CD4-positive, alpha-beta T cell (primary cell): ENCODE measurements around the gene LMO7. TPM values are rescaled to one million over a fixed set of nuclear protein-coding genes. Genes with fewer than 3 reads are reported as not detected.

Experiments
- ATAC-seq: fragments of 200-7000 bp; cut with Tn5 transposase; one replicate; pipeline ENCODE4 v1.10.0; 2022; ENCODE audit warnings: mild to moderate bottlenecking; ENCODE audit not compliant: poor library complexity
- CTCF ChIA-PET: fragments of 350-600 bp; sonication (Branson Sonifier 250); formaldehyde crosslinking; loops from one replicate; lab custom pipeline; 2021; ENCODE audit warnings: antibody characterized with exemption, inconsistent platforms; lab: Charles Lee
- POLR2A ChIA-PET: fragments of 350-600 bp; sonication (Branson Sonifier 250); formaldehyde crosslinking; loops from one replicate; lab custom pipeline; 2021; ENCODE audit warnings: antibody characterized with exemption, inconsistent platforms; lab: Charles Lee
- DNase-seq, 14 experiments: peaks; one replicate each; pipeline ENCODE4 v3.0.0-alpha.2; 2013 to 2020; ENCODE audit warnings: mixed read lengths in 2 of 14
- H3K27ac ChIP-seq, 2 donors: one replicate each; pipeline versions ENCODE4 v1.5.1 to v1.7.0; 2013; ENCODE audit warnings: low read length in 2 of 2, low read depth in 1 of 2, mild to moderate bottlenecking in 1 of 2
- H3K27me3 ChIP-seq, 2 experiments: 1 replicate in 1 of 2; 2 replicates in 1 of 2; pipeline versions ENCODE4 v1.6.1 to v1.7.0; 2013; ENCODE audit warnings: low read length in 2 of 2, control low read depth in 1 of 2, mild to moderate bottlenecking in 1 of 2, moderate library complexity in 1 of 2; ENCODE audit not compliant: insufficient read depth in 2 of 2, control insufficient read depth in 1 of 2
- H3K36me3 ChIP-seq: one replicate; pipeline ENCODE4 v1.6.1; 2013; ENCODE audit warnings: low read length, control low read depth; ENCODE audit not compliant: insufficient read depth
- H3K4me1 ChIP-seq: one replicate; pipeline ENCODE4 v1.6.1; 2013; ENCODE audit warnings: low read length, control low read depth; ENCODE audit not compliant: insufficient read depth
- H3K4me3 ChIP-seq: one replicate; pipeline ENCODE4 v1.5.1; 2013; ENCODE audit warnings: mild to moderate bottlenecking, low read length, moderate library complexity
- H3K9me3 ChIP-seq, 2 experiments: 1 replicate in 1 of 2; 2 replicates in 1 of 2; pipeline versions ENCODE4 v1.6.1 to v1.7.0; 2013; ENCODE audit warnings: low read length in 2 of 2, mild to moderate bottlenecking in 2 of 2, control low read depth in 1 of 2, moderate library complexity in 1 of 2; ENCODE audit not compliant: control insufficient read depth in 1 of 2, insufficient read depth in 1 of 2
- H3K27ac Mint-ChIP-seq: one replicate; pipeline ENCODE4 v1.8.0; 2020; ENCODE audit warnings: mixed read lengths
- H3K27me3 Mint-ChIP-seq: one replicate; pipeline ENCODE4 v1.8.0; 2021; ENCODE audit warnings: mixed read lengths
- H3K36me3 Mint-ChIP-seq: one replicate; pipeline ENCODE4 v1.8.0; 2021; ENCODE audit warnings: low read depth, mixed read lengths
- H3K4me1 Mint-ChIP-seq: one replicate; pipeline ENCODE4 v1.8.0; 2021; ENCODE audit warnings: low read depth, mixed read lengths
- H3K4me3 Mint-ChIP-seq: one replicate; pipeline ENCODE4 v1.8.0; 2020; ENCODE audit warnings: mild to moderate bottlenecking, mixed read lengths
- H3K9me3 Mint-ChIP-seq: one replicate; pipeline ENCODE4 v1.8.0; 2020; ENCODE audit warnings: mixed read lengths
- CTCF ChIP-seq: fragments of 200-600 bp; IDR thresholded peaks from one replicate; pipeline ENCODE4 v1.8.0; 2022; ENCODE audit warnings: antibody characterized with exemption, mild to moderate bottlenecking
- intact Hi-C, 2 experiments: fragments of 100-400 bp; cut with DNase I in 1 of 2; cut with micrococcal nuclease in 1 of 2; formaldehyde crosslinking; loops; one replicate each; pipeline versions ENCODE4 v1.15.1 to v1.9.0; 2023 to 2025; cut with DNase I, micrococcal nuclease
- total RNA-seq, 174 experiments: library from RNA in 2 of 174; stranded (reverse) in 2 of 174; gene quantifications; one replicate each; pipeline ENCODE4 v1.2.3 and lab custom pipeline; 2021 to 2026

LMO7 gene
- total RNA-seq, 2 experiments from 2014 or later, result 35.2 to 36.3 TPM

- Histone ChIP-seq H3K4me3 (no peak overlapping the region), H3K27me3 (no peaks in the 10 kb centered on the region), H3K4me1 (no peaks in the 10 kb centered on the region), H3K27ac (no peak overlapping the region), H3K36me3 (no peaks in the 10 kb centered on the region), H3K9me3 (no peaks in the 10 kb centered on the region)
- ATAC-seq, result no peak
- TF ChIP-seq CTCF, result no peak
- no peak overlapping the region for H3K4me3 Mint-ChIP-seq
- peaks cover 12% of the 10 kb centered on the region for H3K4me1 Mint-ChIP-seq
- no peak for DNase-seq
- peaks cover 52% of the 10 kb centered on the region for H3K36me3 Mint-ChIP-seq
- no peaks in the 10 kb centered on the region for H3K27me3 Mint-ChIP-seq
- no peaks in the 10 kb centered on the region for H3K9me3 Mint-ChIP-seq
- intact Hi-C loops, result loop anchor here in 1 of 2 experiments (5.0 kb wide), 1 partner anchor 33 kb away; no protein-coding TSS in a partner anchor
- ChIA-PET POLR2A (interaction anchor here (1.3 to 1.7 kb wide), 2 partner anchors 12 to 35 kb away, joined by 3 to 4 read pairs; no protein-coding TSS in a partner anchor), CTCF (no interaction called here)
- no peak overlapping the region for H3K27ac Mint-ChIP-seq
Measured at GRCh38 chr13:75795274-75795673, 159.1 kb downstream of the LMO7 start.

GRCh38 chr13:75796825-75797224, 160.7 kb downstream of the LMO7 start:
- no peaks in the 10 kb centered on the region for H3K9me3 ChIP-seq
- CTCF ChIA-PET, result no interaction called here
- no peak overlapping the region for H3K27ac ChIP-seq
- no peaks in the 10 kb centered on the region for H3K4me1 ChIP-seq
- POLR2A ChIA-PET, result no interaction called here
- Mint-ChIP-seq H3K4me3 (no peak overlapping the region), H3K9me3 (no peaks in the 10 kb centered on the region), H3K36me3 (peaks cover 48% of the 10 kb centered on the region), H3K27me3 (no peaks in the 10 kb centered on the region), H3K27ac (no peak overlapping the region), H3K4me1 (peaks cover 19% of the 10 kb centered on the region)
- H3K4me3 ChIP-seq, result no peak overlapping the region
- H3K27me3 ChIP-seq, result no peaks in the 10 kb centered on the region
- TF ChIP-seq CTCF, result no peak
- intact Hi-C loops, result loop anchor here in 1 of 2 experiments (5.0 kb wide), 1 partner anchor 35 kb away; no protein-coding TSS in a partner anchor
- DNase-seq, result no peak
- H3K36me3 ChIP-seq, result no peaks in the 10 kb centered on the region
- ATAC-seq, result no peak

DNA sequence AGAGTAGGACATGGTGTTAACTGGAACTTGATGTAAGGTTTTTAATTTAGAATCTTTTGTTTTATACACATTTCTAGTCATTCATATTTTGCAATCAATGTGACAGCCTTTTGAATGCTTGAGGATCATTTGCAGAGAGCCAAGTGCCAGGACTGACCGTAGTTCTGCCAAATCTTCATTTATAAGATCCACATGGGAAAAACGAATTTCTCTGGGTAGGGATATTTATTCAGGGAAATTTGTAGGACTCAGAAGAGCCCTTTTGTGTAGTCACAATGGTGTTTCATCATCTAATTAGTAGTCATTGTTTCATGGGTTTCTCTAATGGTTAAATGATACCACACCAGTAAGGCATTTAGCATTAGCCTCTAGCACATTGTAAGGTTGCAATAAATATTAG, 161.1 kb downstream of the LMO7 start:
- intact Hi-C loops, result loop anchor here in 1 of 2 experiments (5.0 kb wide), 1 partner anchor 35 kb away; no protein-coding TSS in a partner anchor
- no peaks in the 10 kb centered on the region for H3K27me3 ChIP-seq
- H3K9me3 Mint-ChIP-seq, result no peaks in the 10 kb centered on the region
- ATAC-seq (no peak), DNase-seq (no peak)
- no peak for TF ChIP-seq CTCF
- H3K27ac Mint-ChIP-seq, result no peak overlapping the region
- no peak overlapping the region for H3K4me3 ChIP-seq
- H3K9me3 ChIP-seq, result no peaks in the 10 kb centered on the region
- CTCF ChIA-PET, result no interaction called here
- no peaks in the 10 kb centered on the region for H3K27me3 Mint-ChIP-seq
- peaks cover under 1% of the 10 kb centered on the region for H3K4me1 ChIP-seq
- peaks cover 21% of the 10 kb centered on the region for H3K4me1 Mint-ChIP-seq
- H3K4me3 Mint-ChIP-seq, result no peak overlapping the region
- H3K36me3 ChIP-seq, result no peaks in the 10 kb centered on the region
- POLR2A ChIA-PET, result no interaction called here
- no peak overlapping the region for H3K27ac ChIP-seq
- H3K36me3 Mint-ChIP-seq, result peaks cover 50% of the 10 kb centered on the region
